MM.1S (cell line): ENCODE results near the gene CDK6.

Experiments
- EZH2 ChIP-seq: fragments of 300-600 bp; sonication (generic); optimal IDR thresholded peaks from 2 replicates; pipeline ENCODE3; 2017; ENCODE audit warnings: low read depth, mild to moderate bottlenecking, antibody characterized with exemption, low read length, mixed read lengths
- EZH2phosphoT487 ChIP-seq: fragments of 300-600 bp; sonication (generic); IDR thresholded peaks from 2 replicates; pipeline ENCODE4 v1.6.1; 2018; ENCODE audit warnings: antibody characterized with exemption, low read length
- TF ChIP-seq, protein P1 (sequence below): fragments of 300-600 bp; sonication (generic); IDR thresholded peaks from 2 replicates; pipeline ENCODE4 v1.5.1; 2016; ENCODE audit warnings: antibody characterized with exemption, low read length, mixed read lengths

DNA sequence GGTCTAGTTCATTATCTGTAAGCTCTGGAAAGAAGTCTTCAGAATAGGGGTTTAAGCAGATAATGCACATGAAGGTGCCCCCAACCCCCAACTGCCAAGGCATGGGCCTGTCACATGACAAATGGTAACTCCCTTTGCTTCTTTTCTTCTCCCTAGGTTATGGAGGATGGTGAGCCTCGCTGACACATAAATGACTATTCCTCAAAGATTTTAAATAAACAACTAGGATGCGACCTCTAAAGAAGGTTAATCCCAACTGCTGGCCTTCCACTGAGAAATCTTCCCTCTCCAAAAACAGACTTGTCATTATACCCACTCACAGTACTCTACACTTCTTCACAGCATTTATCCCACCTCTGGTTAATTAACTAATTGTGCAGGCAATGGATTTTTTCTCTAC, 170.4 kb downstream of the CDK6 start:
- TF ChIP-seq, protein P1, sequence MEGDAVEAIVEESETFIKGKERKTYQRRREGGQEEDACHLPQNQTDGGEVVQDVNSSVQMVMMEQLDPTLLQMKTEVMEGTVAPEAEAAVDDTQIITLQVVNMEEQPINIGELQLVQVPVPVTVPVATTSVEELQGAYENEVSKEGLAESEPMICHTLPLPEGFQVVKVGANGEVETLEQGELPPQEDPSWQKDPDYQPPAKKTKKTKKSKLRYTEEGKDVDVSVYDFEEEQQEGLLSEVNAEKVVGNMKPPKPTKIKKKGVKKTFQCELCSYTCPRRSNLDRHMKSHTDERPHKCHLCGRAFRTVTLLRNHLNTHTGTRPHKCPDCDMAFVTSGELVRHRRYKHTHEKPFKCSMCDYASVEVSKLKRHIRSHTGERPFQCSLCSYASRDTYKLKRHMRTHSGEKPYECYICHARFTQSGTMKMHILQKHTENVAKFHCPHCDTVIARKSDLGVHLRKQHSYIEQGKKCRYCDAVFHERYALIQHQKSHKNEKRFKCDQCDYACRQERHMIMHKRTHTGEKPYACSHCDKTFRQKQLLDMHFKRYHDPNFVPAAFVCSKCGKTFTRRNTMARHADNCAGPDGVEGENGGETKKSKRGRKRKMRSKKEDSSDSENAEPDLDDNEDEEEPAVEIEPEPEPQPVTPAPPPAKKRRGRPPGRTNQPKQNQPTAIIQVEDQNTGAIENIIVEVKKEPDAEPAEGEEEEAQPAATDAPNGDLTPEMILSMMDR: no peak
- TF ChIP-seq EZH2phosphoT487 (no peak), EZH2 (no peak)
